Thyroid gland (tissue), 4 donors: ENCODE measurements around the gene SFPQ.

Experiments
- POLR2A ChIP-seq, 2 donors: fragments of 450-650 bp; IDR thresholded peaks; one replicate each; pipeline ENCODE4 v1.6.1; 2017; ENCODE audit warnings: antibody characterized with exemption in 2 of 2, mild to moderate bottlenecking in 2 of 2, moderate library complexity in 1 of 2
- TF ChIP-seq, protein P1 (sequence below), 6 experiments: fragments of 200-600 bp in 3 of 6; fragments of 450-650 bp in 3 of 6; sonication (generic) in 3 of 6; IDR thresholded peaks; one replicate each; pipeline ENCODE4 v1.5.1; 2016 to 2019; ENCODE audit warnings: antibody characterized with exemption in 6 of 6, mild to moderate bottlenecking in 2 of 6, inconsistent platforms in 1 of 6, moderate library complexity in 1 of 6

DNA sequence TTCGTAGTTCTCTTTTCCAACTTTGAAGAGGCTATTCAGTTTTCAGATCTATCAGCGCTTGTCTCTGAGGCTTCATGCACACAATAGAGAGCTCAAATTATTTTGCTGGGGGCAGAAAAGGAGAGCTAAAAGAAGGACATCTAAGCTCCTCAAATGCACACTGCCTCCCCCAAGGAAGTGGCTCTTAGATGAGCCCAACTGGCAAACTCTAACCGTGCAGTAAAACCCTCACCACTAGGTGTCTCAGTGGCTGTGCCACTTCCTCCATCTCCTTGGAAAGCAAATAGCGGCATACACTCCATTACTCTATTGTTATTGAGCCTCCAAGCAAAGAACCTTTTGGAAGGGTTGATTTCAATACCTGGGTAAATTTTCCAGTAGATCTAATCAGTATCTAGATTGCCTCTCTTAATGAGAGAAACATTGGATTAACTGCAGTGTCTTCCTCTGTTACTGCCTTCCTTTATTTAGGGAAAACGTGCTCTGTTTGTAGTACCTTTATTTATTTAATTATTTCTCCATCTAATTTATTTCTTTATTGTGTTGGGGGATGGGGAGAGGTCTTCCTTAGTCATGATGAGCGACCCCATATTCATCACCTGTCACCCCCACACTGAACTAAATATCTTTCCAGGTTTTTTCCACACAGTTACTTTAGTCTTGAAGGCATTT is 9.2 kb upstream of the SFPQ start:
- TF ChIP-seq, protein P1, sequence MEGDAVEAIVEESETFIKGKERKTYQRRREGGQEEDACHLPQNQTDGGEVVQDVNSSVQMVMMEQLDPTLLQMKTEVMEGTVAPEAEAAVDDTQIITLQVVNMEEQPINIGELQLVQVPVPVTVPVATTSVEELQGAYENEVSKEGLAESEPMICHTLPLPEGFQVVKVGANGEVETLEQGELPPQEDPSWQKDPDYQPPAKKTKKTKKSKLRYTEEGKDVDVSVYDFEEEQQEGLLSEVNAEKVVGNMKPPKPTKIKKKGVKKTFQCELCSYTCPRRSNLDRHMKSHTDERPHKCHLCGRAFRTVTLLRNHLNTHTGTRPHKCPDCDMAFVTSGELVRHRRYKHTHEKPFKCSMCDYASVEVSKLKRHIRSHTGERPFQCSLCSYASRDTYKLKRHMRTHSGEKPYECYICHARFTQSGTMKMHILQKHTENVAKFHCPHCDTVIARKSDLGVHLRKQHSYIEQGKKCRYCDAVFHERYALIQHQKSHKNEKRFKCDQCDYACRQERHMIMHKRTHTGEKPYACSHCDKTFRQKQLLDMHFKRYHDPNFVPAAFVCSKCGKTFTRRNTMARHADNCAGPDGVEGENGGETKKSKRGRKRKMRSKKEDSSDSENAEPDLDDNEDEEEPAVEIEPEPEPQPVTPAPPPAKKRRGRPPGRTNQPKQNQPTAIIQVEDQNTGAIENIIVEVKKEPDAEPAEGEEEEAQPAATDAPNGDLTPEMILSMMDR (IDR thresholded peaks at IDR 0.05): peak; percentile 53 to 84 (median 74)
- no peak for TF ChIP-seq POLR2A (IDR thresholded peaks at IDR 0.05)
